ENCODE results near the gene ATP10D.

- no peak for TF ChIP-seq CTCF (IDR thresholded peaks at IDR 0.05)
- TF ChIP-seq POLR2A (IDR thresholded peaks at IDR 0.05) = no peak
These were observed 156.7 kb downstream of the ATP10D start for GRCh38 chr4:47641755-47642154.
